ENCODE results near the gene TPTE2.

GRCh38 chr13:19591864-19592263 is 30.5 kb upstream of the TPTE2 start:
- TF ChIP-seq CTCF (IDR thresholded peaks at IDR 0.05; ENCODE audit: low read depth, low read length, missing input control) (no peak), EGR1 (IDR thresholded peaks at IDR 0.05; ENCODE audit: low read depth in 2 of 2) (no peak), YY1 (IDR thresholded peaks at IDR 0.05) (no peak)

Data from liver (tissue), 3 donors.